Measurements from ENCODE around the gene IQSEC3. TPM values are rescaled to one million over a fixed set of nuclear protein-coding genes. Genes with fewer than 3 reads are reported as not detected.
"Not testable (repeated sequence)": the region's sequence is repeated elsewhere in the genome, so short reads cannot be mapped to it uniquely, and the experiment has no call there.

IQSEC3 gene
- total RNA-seq: 10 to 100 TPM in 2 of 6 donors, 1 to 10 TPM in 4; 2.1 to 19.0 (median 8.2) TPM

GRCh38 chr12:66428-66781, at the start of gene IQSEC3:
Gene IQSEC3 (plus strand): TSS chr12:66767. CDS start chr12:66883, 116 bp downstream.
- not testable (repeated sequence) for H3K36me3 ChIP-seq; H3K27me3 ChIP-seq; H3K4me1 ChIP-seq; H3K9me3 ChIP-seq; DNase-seq; H3K4me3 ChIP-seq; ATAC-seq (ENCODE audit: low FRiP score in 2 of 2); H3K27ac ChIP-seq
- WGBS, 2 donors: 0 to 7% methylated on average over 1 to 3 of the region's 27 CpGs

DNA sequence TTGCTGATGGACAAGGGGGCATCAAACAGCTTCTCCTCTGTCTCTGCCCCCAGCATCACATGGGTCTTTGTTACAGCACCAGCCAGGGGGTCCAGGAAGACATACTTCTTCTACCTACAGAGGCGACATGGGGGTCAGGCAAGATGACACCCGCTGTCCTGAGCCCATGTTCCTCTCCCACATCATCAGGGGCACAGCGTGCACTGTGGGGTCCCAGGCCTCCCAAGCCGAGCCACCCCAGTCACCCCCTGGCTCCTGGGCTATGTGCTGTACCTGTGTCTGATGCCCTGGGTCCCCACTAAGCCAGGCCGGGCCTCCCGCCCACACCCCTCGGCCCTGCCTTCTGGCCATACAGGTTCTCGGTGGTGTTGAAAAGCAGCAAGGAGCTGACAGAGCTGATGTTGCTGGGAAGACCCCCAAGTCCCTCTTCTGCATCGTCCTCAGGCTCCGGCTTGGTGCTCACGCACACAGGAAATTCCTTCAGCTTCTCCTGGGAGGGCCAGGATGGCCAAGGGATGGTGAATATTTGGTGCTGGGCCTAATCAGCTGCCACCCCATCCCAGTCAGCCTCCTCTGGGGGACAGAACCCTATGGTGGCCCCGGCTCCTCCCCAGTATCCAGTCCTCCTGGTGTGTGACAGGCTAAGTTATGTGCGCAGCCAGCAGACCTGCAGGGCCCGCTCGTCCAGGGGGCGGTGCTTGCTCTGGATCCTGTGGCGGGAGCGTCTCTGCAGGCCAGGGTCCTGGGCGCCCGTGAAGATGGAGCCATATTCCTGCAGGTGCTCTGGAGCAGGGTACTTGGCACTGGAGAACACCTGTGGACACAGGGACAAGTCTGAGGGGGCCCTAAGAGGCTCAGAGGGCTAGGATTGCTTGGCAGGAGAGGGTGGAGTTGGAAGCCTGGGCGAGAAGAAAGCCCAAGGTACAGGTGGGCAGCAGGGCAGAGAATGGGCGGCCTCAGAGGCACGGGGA, 48.9 kb upstream of the IQSEC3 start:
- not testable (repeated sequence) for ATAC-seq (ENCODE audit: low FRiP score in 2 of 2)

GRCh38 chr12:18821-19567, 47.6 kb upstream of the IQSEC3 start:
- 88% methylated on average over 11 of the region's 26 CpGs; no CpG with 5 or more reads in 1 of the 2 donors for WGBS, 2 donors
- not testable (repeated sequence) for H3K9me3 ChIP-seq; H3K27ac ChIP-seq; H3K27me3 ChIP-seq; H3K4me3 ChIP-seq; ATAC-seq (ENCODE audit: low FRiP score in 2 of 2); DNase-seq
- peaks cover 0 to 16% (median 4%) of the 10 kb centered on the region in 4 donors for H3K4me1 ChIP-seq
- peaks cover 0 to 35% (median 17%) of the 10 kb centered on the region in 4 donors for H3K36me3 ChIP-seq

More for the DNA sequence above, 48.9 kb upstream of the IQSEC3 start:
- peak in 1 of 2 donors; percentile 61 for DNase-seq
- H3K27ac ChIP-seq, H3K4me3 ChIP-seq, H3K9me3 ChIP-seq, H3K27me3 ChIP-seq: not testable (repeated sequence)
- peaks cover 0 to 33% (median 17%) of the 10 kb centered on the region in 4 donors for H3K36me3 ChIP-seq
- H3K4me1 ChIP-seq: peaks cover 6 to 24% (median 13%) of the 10 kb centered on the region in 4 donors
- 96 to 97% methylated on average over 3 to 18 of the region's 23 CpGs for WGBS, 2 donors

DNA sequence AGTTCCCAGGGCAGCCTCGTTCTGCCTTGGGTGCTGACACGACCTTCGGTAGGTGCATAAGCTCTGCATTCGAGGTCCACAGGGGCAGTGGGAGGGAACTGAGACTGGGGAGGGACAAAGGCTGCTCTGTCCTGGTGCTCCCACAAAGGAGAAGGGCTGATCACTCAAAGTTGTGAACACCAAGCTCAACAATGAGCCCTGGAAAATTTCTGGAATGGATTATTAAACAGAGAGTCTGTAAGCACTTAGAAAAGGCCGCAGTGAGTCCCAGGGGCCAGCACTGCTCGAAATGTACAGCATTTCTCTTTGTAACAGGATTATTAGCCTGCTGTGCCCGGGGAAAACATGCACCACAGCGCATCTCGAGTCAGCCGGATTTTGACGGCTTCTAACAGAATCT, 46.7 kb upstream of the IQSEC3 start:
- 98% methylated on average over 7 of the region's 11 CpGs; no CpG with 5 or more reads in 1 of the 2 donors for WGBS, 2 donors
- H3K9me3 ChIP-seq; ATAC-seq (ENCODE audit: low FRiP score in 2 of 2): not testable (repeated sequence)

GRCh38 chr12:20757-21156, 45.8 kb upstream of the IQSEC3 start:
- ATAC-seq (ENCODE audit: low FRiP score in 2 of 2): peak in 1 of 2 donors; percentile 56
- H3K27me3 ChIP-seq: no peaks in the 10 kb centered on the region
- DNase-seq: no peak
- no peak overlapping the region for H3K27ac ChIP-seq
- peaks cover 0 to 16% (median 4%) of the 10 kb centered on the region in 4 donors for H3K4me1 ChIP-seq
- 48 to 59% methylated on average over 4 to 6 of the region's 6 CpGs for WGBS, 2 donors
- TF ChIP-seq POLR2AphosphoS5 (IDR thresholded peaks at IDR 0.05): no peak
- TF ChIP-seq, protein P1, sequence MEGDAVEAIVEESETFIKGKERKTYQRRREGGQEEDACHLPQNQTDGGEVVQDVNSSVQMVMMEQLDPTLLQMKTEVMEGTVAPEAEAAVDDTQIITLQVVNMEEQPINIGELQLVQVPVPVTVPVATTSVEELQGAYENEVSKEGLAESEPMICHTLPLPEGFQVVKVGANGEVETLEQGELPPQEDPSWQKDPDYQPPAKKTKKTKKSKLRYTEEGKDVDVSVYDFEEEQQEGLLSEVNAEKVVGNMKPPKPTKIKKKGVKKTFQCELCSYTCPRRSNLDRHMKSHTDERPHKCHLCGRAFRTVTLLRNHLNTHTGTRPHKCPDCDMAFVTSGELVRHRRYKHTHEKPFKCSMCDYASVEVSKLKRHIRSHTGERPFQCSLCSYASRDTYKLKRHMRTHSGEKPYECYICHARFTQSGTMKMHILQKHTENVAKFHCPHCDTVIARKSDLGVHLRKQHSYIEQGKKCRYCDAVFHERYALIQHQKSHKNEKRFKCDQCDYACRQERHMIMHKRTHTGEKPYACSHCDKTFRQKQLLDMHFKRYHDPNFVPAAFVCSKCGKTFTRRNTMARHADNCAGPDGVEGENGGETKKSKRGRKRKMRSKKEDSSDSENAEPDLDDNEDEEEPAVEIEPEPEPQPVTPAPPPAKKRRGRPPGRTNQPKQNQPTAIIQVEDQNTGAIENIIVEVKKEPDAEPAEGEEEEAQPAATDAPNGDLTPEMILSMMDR (IDR thresholded peaks at IDR 0.05): no peak
- TF ChIP-seq EP300 (IDR thresholded peaks at IDR 0.05): no peak
- TF ChIP-seq POLR2A (IDR thresholded peaks at IDR 0.05): no peak
- peaks cover 0 to 35% (median 17%) of the 10 kb centered on the region in 4 donors for H3K36me3 ChIP-seq
- no peak overlapping the region for H3K4me3 ChIP-seq
- no peaks in the 10 kb centered on the region for H3K9me3 ChIP-seq

More for the DNA sequence above, 46.7 kb upstream of the IQSEC3 start:
- H3K4me1 ChIP-seq: peaks cover 0 to 16% (median 4%) of the 10 kb centered on the region in 4 donors
- not testable (repeated sequence) for H3K27me3 ChIP-seq, DNase-seq, H3K4me3 ChIP-seq, H3K27ac ChIP-seq
- peaks cover 0 to 35% (median 17%) of the 10 kb centered on the region in 4 donors for H3K36me3 ChIP-seq

GRCh38 chr12:21301-22189, 45.0 kb upstream of the IQSEC3 start:
- H3K4me1 ChIP-seq: peaks cover 0 to 16% (median 4%) of the 10 kb centered on the region in 4 donors
- no peak for DNase-seq
- H3K36me3 ChIP-seq: peaks cover 0 to 34% (median 17%) of the 10 kb centered on the region in 4 donors
- peak; percentile 57 to 90 for ATAC-seq (ENCODE audit: low FRiP score in 2 of 2)
- no peak overlapping the region for H3K4me3 ChIP-seq
- no peaks in the 10 kb centered on the region for H3K9me3 ChIP-seq
- no peaks in the 10 kb centered on the region for H3K27me3 ChIP-seq
- WGBS, 2 donors: 75 to 78% methylated on average over 17 to 18 of the region's 18 CpGs
- no peak for TF ChIP-seq POLR2A (IDR thresholded peaks at IDR 0.05)
- TF ChIP-seq POLR2AphosphoS5 (IDR thresholded peaks at IDR 0.05): no peak
- TF ChIP-seq, protein P1 (IDR thresholded peaks at IDR 0.05): no peak
- TF ChIP-seq EP300 (IDR thresholded peaks at IDR 0.05): no peak
- H3K27ac ChIP-seq: no peak overlapping the region

Data from upper lobe of left lung (tissue), 6 donors.